Measurements from ENCODE around the gene ANKRD65. TPM values are rescaled to one million over a fixed set of nuclear protein-coding genes. Genes with fewer than 3 reads are reported as not detected.
"Not testable (repeated sequence)": the region's sequence is repeated elsewhere in the genome, so short reads cannot be mapped to it uniquely, and the experiment has no call there.

ANKRD65 gene
- total RNA-seq, 1 experiment from 2014 or later: not detected

DNA sequence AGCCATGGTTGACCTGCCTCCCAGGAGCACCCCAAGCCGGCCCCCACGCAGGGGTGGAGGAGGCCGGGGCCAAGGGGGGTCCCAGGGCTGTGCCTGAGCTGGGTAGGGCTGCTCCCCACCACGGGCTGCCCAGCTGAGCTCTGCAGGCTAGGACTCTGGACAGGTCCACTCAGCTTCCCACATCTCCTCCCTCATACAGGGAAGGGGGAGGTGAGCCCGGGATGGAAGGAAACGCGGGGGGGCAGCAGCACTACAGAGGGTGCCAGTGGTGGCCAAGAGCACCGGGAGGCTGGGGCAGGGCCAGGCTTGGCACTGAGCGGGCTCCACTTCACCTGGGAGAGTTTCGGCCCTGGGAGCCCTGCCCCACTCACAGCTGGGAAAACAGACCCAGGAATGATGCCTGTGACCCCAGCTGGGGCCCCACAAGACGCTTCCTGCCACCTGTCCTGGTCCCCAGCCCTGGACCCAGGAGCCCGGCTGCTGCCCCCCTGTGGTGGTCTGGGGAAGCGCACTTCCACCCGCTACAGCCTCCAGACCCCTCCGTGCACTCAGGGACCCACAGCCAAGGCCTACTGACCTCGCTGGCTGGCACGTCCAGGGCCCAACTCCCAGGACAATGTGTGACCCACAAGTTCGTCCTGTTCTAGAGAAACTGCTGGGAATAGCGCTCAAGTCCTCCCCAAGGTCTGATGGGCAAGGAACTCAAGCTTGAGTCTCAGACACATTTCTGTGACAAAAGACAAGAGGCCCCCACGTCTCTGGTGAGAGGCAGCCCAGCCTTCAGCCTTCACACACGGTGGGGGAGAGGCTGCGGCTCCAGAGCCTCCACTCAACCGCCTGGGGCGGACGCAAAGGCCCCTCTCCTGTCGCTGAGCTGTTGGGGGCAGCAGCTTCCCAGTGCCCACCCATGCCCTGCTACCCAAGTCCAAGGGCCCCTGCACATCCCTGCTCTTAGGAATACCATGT is 49.0 kb downstream of the ANKRD65 start:
- no peak for DNase-seq (ENCODE audit: low spot score)

DNA sequence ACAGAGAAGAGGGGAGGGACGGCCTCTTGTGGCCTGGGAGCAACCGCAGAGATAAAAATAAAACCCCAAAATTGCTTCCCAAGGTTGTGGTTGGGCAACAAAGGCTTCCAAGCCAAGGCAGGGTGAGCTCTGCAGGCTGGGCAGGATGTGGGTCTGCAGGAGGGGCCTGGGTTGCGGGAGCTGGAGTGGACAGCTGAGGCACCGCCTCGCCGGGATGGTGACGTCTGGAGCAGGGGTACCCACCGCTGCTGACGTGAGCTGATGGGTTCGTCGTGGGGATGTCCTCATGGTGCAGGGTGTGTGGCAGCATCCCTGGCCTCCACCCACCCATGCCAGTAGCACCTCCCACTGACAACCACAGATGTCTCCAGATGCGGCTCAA is 49.7 kb downstream of the ANKRD65 start:
- no peak for DNase-seq (ENCODE audit: low spot score)

DNA sequence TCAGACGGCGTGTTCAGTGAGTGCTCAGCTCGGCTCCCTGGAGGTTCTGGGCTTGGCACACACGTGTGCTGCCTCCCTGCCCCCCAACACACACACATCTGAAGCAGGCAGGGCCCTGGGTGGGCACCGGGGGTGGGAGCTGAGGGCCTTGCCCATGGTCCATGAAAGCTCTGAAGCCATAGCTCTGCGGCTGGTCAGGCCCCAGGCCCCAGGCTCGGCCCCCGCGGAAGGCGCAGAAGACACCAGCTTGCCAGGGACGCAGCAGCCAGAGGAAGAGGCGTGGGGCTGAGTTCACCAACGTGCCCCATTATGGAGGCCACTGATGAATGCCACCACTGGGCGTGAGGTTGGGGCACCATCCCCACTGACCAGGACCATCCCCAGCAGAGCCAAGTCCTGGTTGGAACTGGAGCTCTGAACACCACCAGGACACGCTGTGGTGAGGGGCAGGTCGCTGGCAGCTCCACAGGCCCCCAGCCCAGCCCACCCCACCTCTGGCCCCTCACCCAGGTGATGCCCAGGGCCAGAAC is 50.2 kb downstream of the ANKRD65 start:
- DNase-seq (ENCODE audit: low spot score): no peak

DNA sequence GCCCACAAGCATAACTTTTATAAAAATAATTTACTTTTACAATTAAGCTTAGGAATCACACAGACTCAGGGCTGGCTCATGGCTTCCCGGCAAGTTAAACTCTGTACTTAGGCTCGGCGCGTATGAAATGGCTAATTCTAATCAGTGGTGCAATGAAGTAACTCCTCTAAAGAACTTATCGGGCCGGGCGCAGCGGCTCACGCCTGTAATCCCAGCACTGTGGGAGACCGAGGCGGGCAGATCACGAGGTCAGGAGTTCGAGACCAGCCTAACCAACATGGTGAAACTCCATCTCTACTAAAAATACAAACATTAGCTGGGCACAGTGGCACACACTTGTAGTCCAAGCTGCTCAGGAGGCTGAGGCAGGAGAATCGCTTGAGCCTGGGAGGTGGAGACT is 51.0 kb downstream of the ANKRD65 start:
- DNase-seq (ENCODE audit: low spot score): not testable (repeated sequence)

Other genes starting within 250 kb of the ANKRD65 start
- gene TTLL10, start 247.4 kb downstream of the ANKRD65 start, total RNA-seq (2014; rRNA removed; shearing (Covaris generic)): not detected in 2 replicates
- not detected in 2 replicates for gene TNFRSF18, start 214.7 kb downstream of the ANKRD65 start, total RNA-seq (2014; rRNA removed; shearing (Covaris generic))
- not detected in 2 replicates for gene TNFRSF4, start 207.1 kb downstream of the ANKRD65 start, total RNA-seq (2014; rRNA removed; shearing (Covaris generic))
- 93.4 and 109 TPM in 2 replicates for gene SDF4, start 189.3 kb downstream of the ANKRD65 start, total RNA-seq (2014; rRNA removed; shearing (Covaris generic))
- gene B3GALT6, start 189.0 kb downstream of the ANKRD65 start, total RNA-seq (2014; rRNA removed; shearing (Covaris generic)): 30.7 and 38.8 TPM in 2 replicates
- not detected in 2 replicates for gene C1QTNF12, start 174.6 kb downstream of the ANKRD65 start, total RNA-seq (2014; rRNA removed; shearing (Covaris generic))
- gene UBE2J2, start 147.4 kb downstream of the ANKRD65 start, total RNA-seq (2014; rRNA removed; shearing (Covaris generic)): 26.2 and 38.0 TPM in 2 replicates
- gene SCNN1D, start 140.8 kb downstream of the ANKRD65 start, total RNA-seq (2014; rRNA removed; shearing (Covaris generic)): 0.83 and 0.93 TPM in 2 replicates
- 37.2 and 37.5 TPM in 2 replicates for gene ACAP3, start 113.3 kb downstream of the ANKRD65 start, total RNA-seq (2014; rRNA removed; shearing (Covaris generic))
- gene PUSL1, start 112.7 kb downstream of the ANKRD65 start, total RNA-seq (2014; rRNA removed; shearing (Covaris generic)): 15.6 and 17.3 TPM in 2 replicates
- 48.4 and 56.7 TPM in 2 replicates for gene INTS11, start 96.6 kb downstream of the ANKRD65 start, total RNA-seq (2014; rRNA removed; shearing (Covaris generic))
- 17.0 and 19.5 TPM in 2 replicates for gene CPTP, start 96.5 kb downstream of the ANKRD65 start, total RNA-seq (2014; rRNA removed; shearing (Covaris generic))
- 0.22 and 0.33 TPM in 2 replicates for gene TAS1R3, start 90.0 kb downstream of the ANKRD65 start, total RNA-seq (2014; rRNA removed; shearing (Covaris generic))
- gene DVL1, start 71.9 kb downstream of the ANKRD65 start, total RNA-seq (2014; rRNA removed; shearing (Covaris generic)): 47.7 and 58.2 TPM in 2 replicates
- gene MXRA8, start 62.7 kb downstream of the ANKRD65 start, total RNA-seq (2014; rRNA removed; shearing (Covaris generic)): 0.24 TPM in 1 of 2 replicates, not detected in the other
- 120 and 123 TPM in 2 replicates for gene AURKAIP1, start 46.1 kb downstream of the ANKRD65 start, total RNA-seq (2014; rRNA removed; shearing (Covaris generic))
- gene CCNL2, start 21.9 kb downstream of the ANKRD65 start, total RNA-seq (2014; rRNA removed; shearing (Covaris generic)): 35.6 and 43.2 TPM in 2 replicates
- gene MRPL20, start 14.0 kb downstream of the ANKRD65 start, total RNA-seq (2014; rRNA removed; shearing (Covaris generic)): 117 and 151 TPM in 2 replicates
- 0.91 and 2.0 TPM in 2 replicates for gene VWA1, start 14.4 kb upstream of the ANKRD65 start, total RNA-seq (2014; rRNA removed; shearing (Covaris generic))
- gene ATAD3C, start 28.4 kb upstream of the ANKRD65 start, total RNA-seq (2014; rRNA removed; shearing (Covaris generic)): not detected in 2 replicates
- gene ATAD3B, start 50.5 kb upstream of the ANKRD65 start, total RNA-seq (2014; rRNA removed; shearing (Covaris generic)): 8.0 and 12.0 TPM in 2 replicates
- 16.4 and 19.2 TPM in 2 replicates for gene ATAD3A, start 90.9 kb upstream of the ANKRD65 start, total RNA-seq (2014; rRNA removed; shearing (Covaris generic))
- not detected in 2 replicates for gene TMEM240, start 119.3 kb upstream of the ANKRD65 start, total RNA-seq (2014; rRNA removed; shearing (Covaris generic))
- gene SSU72, start 153.6 kb upstream of the ANKRD65 start, total RNA-seq (2014; rRNA removed; shearing (Covaris generic)): 49.7 and 56.2 TPM in 2 replicates
- not detected in 2 replicates for gene FNDC10, start 178.9 kb upstream of the ANKRD65 start, total RNA-seq (2014; rRNA removed; shearing (Covaris generic))
- gene MIB2, start 194.2 kb upstream of the ANKRD65 start, total RNA-seq (2014; rRNA removed; shearing (Covaris generic)): 13.9 and 19.4 TPM in 2 replicates
- gene MMP23B, start 210.9 kb upstream of the ANKRD65 start, total RNA-seq (2014; rRNA removed; shearing (Covaris generic)): 3.9 TPM in 1 of 2 replicates, not detected in the other
- 9.0 and 9.6 TPM in 2 replicates for gene CDK11B, start 237.7 kb upstream of the ANKRD65 start, total RNA-seq (2014; rRNA removed; shearing (Covaris generic))